ENCODE results near the gene ASXL3.

Gene ASXL3

DNA sequence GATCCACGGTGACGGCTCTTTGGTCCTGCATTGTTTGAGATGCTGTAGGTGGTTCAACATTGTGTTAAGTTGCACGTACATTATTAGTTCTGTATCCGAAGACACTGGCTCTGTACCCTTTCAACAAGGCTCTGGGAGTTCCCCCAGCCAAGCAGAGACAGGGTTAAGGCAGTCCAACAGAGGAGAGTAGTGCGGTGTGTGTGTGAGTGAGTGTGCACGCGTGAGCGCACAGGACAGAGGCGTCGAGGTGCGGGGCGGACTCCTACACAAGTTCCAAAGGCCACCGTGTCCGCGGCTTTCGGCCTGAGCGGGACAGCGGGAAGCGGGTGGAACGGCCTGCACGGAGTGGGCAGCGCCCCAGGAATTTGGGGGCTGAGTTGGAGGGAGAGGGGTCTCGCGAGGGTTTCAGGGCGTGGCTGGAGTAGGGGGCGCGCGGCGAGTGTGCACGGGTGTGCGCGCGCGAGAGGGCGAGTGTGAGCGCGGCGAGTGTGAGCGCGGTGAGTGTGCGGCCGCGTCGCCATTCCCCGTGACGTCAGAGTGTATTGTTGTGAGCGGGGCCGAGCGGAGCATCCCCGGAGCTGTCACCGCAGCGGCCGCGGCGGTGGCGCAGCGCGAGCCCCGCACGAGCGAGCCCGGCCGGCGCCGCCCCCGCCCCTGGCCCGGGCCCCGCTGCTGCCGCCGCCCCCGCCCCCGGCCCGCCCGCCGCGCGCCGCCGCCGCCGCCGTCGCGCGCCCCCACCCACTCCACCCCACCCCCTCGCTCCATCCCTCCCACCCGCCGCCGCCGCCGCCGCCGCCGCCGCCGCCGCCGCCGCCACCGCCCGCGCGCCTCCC lies at the start of gene ASXL3:
TSS of gene ASXL3 (plus strand) at position 535 of the 833 bp plus-strand sequence. CDS start 413 bp downstream, outside the sequence.
- no peak for DNase-seq (ENCODE audit: low read depth)

DNA sequence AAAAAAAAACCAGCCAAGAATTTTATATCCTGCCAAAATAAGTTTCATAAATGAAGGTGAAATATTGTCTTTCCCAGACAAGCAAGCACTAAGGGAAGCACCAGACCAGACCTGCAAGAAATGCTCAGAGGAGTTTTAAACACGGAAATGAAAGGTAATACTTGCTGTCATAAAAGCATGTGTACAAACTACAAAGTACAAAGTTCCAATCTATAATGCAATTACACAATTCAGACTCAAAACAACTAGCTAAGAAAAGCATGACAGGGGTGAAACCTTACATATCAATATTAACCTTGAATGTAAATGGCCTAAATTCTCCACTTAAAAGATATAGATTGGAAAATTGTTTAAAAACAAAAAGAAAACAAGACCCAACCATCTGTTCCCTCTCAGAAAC lies 45.0 kb upstream of the ASXL3 start:
- DNase-seq (ENCODE audit: low read depth): no peak

DNA sequence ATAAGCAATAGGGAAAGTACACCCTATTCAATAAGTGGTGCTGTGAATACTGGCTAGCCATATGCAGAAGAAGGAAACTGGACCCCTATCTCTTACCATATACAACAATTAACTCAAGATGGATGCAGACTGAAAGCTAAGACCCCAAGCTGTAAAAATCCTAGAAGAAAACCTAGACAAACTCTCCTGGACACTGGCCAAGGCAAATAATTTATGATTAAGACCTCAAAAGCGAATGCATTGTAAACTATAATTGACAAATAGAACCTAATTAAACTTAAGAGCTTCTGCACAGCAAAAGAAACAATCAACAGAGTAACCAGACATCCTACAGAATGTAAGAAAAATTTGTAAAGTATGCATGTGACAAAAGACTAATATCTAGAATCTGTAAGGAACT lies 41.1 kb upstream of the ASXL3 start:
- DNase-seq (ENCODE audit: low read depth): no peak

DNA sequence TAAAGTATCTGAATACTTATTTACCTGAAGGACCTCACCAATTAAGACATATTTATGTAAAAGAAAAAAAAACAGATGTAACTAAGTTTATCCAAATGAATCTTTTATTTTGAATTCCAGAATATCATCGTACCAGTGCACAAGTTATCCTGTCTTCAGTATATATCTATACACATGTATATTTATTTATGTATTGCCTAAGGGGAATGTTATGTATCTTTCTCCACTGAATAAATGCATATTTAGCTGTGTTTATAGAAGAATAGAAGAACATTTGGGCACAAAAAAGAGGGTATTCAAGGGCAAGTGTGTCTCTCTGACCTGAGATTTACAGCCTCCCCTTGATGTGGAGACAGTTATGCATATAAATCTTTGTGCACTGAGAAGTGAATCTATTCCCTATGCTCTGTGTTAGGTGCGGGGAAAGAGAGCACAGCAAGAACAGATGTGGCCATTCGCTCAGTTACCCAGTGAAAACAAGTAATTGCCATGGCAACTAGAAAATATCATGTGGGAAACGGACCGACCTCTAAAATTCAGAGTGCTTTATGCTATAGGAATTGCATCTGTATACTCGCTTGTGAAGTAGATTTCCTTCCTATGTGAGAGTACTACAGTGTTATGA lies 39.5 kb upstream of the ASXL3 start:
- DNase-seq (ENCODE audit: low read depth): no peak

DNA sequence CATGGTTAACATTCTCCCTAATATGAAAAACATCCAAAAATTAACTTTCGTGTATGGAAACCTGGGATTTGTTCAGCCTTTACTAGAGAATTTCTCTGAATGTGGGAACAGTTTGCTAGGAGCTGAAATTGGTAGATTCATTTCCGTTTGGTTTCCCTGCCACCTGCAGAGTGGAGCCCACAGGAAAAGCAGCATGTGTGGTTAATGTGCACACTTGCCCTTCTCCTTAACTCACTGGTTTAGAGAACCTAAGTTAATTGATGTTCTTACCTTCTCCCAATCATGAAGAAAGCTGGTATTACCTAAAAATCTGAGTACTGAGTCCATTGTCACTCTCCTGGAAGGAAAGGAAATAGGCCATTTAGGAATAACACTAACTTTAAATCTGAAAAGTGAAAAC lies 37.6 kb upstream of the ASXL3 start:
- no peak for DNase-seq (ENCODE audit: low read depth)

DNA sequence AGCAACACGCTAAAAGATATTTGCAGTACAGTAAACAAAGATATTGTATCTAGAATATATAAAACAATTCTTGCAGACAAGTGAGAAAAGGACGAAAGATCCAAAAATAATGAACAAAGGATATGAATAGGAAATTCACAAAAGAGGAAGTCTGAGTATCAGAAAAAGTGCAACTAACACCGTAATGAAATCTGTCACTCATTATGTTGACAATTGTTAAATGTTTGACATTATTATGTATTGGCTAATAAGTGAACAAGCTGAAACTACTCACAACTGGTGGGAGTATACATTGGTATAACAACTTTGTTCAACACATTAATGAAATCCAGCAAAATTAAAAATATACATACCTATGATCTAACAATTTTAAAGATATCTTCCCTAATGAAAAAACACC lies 36.7 kb upstream of the ASXL3 start:
- DNase-seq (ENCODE audit: low read depth): no peak

DNA sequence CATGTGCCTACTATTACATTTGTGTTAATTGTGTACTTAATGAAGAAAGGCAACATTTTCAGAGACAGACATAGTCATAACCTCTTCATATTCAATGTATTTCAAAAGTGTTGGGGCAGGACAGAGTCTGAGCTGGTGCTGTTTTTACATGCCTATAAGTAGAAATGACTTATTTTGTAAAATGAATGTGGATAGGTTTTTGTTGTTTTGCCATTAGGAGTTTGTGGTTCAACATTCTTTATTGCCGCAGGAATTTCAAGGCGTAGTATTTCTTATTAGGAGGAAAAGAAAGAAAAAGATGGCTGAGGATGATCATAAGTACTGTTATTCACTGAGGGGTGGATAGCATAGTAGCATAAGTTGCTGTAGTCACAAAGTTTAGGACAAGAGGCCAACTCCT lies 21.2 kb upstream of the ASXL3 start:
- DNase-seq (ENCODE audit: low read depth): no peak

DNA sequence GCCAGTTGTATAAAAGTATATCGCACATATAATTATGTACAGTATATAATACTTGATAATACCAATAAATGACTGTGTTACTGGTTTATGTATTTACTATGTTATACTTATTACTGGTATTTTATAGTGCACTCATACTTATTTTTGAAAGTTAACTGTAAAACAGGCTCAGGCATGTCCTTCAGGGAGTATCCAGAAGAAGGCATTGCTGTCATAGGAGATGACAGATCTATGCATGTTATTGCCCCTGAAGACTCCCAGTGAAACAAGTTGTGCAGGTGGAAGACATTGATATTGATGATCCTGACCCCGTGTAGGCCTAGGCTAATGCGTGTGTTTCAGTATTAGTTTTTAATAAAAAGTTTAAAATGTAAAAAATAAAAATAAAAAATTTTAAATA lies 20.3 kb upstream of the ASXL3 start:
- DNase-seq (ENCODE audit: low read depth): no peak

DNA sequence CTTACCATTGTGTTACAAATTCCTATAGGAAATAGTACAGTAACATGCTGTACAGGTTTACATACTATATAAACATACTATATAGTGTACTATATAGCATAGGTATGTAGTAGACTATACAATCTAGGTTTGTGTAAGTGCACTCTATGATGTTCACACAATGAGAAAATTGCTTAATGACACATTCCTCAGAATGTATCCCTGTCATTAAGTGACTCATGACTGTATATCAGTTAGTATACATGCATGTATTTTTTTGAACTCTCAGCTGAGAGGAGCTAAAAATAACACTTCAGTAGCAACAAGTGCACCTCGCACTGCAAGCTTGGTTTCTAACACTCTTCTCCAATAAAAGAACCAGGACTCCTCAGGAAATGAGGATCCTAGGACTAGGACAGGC lies 19.5 kb upstream of the ASXL3 start:
- no peak for DNase-seq (ENCODE audit: low read depth)

DNA sequence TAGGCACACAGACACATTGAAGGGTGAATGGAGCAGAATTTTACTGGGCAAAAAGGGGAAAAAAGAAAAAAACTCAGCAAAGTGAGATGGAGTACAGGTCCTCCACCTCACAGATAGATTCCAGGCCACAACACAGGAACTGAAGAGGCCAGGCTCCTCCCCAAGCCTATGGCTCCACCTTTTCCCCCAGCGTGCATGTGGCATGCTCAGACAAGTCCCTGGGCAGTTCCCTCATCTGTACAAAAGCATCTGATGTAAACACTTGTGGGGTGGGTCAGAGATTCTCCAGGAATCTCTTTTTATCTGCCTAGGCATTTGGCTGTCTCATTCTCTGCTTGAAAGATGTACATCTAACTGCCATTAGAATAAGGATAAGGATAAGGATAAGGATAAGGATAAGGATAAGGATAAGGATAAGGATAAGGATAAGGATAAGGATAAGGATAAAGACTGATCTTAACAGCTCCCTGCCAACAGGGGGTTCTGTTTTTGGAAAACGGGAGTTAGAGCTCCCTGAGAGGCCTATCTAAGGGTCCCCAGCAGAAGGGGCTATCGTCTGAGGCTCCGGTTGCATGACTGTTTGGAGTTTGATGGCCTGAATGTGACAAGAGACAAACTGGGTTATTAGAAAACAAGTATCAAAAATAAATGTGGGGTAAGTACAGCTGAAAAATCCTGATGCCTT lies 17.2 kb upstream of the ASXL3 start:
- DNase-seq (ENCODE audit: low read depth): no peak

DNA sequence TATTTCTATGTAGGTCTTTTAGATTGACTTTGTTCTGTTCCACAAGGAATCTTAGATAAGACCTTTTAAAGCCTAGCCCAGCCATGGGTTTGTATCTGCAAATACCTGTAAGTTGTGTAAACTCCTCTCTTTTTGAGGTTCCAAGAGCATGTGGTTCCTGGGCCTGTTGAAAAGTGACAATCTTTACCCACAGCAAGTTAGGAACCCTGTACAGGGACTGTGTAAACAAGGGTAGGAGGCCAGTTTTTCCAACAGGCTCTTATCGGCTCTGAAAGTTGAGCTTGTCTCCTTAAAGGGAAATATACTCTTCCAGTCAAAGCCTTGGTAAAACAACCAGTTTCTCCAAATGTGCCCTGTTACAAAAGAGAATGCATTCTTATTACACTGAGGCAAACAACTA lies 15.3 kb upstream of the ASXL3 start:
- DNase-seq (ENCODE audit: low read depth): no peak

DNA sequence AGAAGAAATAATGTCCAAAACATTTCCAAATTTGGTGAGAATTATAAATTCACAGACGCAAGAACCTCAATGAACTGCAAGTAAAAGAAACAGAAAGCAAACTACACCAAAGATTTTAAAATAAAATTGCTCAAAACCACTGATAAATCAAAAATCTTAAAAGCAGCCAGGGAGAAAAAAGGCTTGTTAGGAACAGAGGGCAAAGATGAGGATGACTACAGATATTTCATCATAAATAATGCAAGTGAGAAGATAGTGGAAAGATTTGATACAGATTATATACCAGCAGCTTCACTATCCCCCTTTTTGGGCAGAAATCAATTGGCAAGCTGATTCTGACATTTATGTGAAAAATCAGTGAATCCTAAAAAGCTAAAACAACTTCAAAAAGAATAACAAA lies 10.3 kb upstream of the ASXL3 start:
- DNase-seq (ENCODE audit: low read depth): no peak

DNA sequence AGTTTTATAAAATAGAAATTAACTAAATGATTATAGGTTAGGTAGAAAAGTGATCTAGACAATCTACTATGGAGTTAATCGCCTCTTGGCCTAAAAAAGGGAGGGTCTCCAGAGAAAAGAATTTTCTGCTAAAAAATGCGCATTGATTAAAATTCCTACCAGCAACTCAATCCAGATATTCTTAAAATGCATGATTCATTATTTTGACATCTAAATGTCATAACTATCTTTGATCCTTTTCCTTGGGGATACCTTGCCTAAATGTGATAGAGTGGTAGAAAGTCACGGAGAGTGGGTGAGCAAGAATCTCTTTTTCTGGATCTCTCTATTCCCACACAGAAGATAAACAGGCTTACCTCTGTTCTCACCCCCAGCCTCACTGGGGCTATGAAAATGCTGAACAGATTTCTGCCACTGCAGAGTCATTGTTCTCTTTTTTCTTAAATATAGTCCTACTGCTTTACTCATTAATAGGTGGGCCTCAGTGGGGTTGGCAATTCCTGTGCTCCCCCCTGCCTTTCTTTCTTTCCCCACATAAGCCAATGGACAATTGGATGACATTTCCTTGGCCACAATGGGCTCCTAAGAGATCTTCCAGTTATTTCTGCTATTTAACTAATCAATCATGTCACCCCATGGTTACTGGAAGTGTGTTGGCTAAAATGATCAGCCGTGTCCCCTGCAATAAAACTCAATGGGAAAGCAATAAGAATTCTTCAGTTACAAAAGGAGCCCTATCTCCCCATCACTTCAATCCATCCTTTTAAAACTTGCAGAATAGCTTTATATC lies 5.8 kb upstream of the ASXL3 start:
- DNase-seq (ENCODE audit: low read depth): no peak

DNA sequence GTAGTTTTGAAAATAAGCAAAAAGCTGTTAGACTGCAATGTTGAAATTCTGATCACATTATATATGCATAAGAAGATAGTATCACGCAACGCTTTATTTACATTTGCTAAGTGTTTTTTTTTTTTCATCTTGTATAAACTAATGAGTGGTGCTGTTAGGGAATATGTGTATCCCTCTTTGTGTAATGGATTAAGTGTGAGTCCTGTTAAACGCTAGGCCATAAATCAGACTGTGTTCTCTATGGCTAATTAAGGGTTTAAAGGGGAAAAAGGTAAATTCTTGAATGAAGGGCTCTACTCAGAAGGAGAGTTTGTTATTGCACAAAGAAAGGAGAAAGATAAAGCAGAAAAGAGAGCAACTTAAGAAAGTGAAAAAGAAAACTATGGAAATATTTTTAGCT lies 4.8 kb upstream of the ASXL3 start:
- no peak for DNase-seq (ENCODE audit: low read depth)

DNA sequence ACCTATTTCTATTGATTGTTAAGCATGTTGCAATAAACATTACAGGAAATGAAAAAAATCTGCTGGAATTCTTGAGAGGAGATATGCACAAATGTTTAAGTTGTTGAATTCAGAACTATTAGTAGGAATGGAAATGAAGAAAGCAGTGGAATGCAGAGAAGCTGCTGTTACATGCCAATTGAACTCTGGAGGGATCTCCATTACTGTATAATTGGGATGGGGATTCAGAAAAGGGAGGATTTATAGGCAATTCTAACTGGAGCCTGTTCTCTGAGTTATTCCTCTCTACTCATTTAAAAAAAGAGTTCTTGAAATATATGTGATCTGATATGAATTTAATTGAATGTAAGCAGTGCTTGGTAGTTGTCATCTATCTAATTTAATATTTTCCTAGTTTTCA lies 2.6 kb upstream of the ASXL3 start:
- DNase-seq (ENCODE audit: low read depth): no peak

DNA sequence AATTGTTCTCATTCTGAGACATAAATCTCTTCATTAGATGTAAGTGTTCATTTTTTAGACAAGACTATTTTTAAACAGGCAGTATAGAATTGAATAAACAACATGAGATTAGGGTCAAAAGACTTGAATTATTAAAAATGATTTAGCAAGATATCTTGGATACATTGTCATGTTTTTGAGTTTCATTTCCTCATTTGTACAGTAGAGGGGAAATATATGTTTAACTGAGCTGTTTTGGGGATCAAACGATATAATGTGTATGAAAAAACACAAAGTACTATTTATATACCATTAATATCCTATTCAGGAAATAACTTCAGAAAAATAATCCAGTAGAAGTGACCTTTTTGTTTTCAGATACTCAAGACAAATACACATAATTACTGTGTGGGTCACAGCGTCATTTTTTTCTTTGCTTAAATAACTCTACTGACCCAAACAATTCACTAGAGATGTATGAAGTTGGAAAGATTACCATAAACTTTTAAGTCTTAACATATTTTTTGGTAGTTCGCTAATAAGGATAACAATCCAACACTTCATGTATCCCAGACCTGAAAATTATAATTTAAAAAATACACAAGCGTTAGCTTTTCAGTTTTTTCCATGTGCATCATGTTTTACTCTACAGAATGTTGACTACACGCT lies 896 bp upstream of the ASXL3 start:
- DNase-seq (ENCODE audit: low read depth): no peak

DNA sequence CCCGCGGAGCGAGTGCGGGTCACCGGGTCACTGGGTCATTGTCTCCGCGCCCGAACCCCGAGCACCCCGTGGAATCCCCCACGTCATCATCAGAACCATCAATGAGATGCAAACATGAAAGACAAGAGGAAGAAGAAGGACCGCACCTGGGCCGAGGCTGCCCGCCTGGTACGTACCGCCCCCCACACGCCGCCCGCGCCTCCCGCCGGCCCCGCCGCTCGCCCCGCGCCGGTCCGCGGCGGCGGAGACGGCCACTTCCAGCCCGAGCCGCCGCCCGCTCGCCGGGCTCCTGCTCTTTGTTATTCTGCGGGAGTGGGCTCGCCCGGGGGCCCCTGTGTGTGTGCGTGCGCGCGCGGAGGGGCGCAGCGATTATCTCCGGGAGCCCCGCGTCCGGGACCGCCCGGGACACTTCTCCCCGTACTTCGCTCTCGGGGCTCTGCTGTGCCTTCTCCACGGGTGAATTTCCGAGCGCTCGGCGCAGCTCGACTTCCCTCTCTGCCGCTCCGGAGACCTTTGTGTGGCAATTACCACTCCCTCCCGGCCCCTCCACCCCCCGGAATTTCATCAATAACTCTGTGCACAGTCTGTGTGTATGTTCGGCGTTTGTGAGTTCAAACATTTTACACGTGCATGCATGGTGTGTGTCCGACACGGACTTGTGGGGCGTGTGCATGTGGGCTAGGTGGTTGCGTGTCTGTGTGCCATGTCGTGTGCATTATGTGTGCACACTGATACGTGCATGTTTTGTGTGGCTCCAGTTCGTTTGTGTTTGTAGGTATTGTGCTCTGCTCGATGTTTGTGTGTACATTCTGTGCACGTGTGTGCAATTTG lies 714 bp downstream of the ASXL3 start:
- DNase-seq (ENCODE audit: low read depth): no peak

DNA sequence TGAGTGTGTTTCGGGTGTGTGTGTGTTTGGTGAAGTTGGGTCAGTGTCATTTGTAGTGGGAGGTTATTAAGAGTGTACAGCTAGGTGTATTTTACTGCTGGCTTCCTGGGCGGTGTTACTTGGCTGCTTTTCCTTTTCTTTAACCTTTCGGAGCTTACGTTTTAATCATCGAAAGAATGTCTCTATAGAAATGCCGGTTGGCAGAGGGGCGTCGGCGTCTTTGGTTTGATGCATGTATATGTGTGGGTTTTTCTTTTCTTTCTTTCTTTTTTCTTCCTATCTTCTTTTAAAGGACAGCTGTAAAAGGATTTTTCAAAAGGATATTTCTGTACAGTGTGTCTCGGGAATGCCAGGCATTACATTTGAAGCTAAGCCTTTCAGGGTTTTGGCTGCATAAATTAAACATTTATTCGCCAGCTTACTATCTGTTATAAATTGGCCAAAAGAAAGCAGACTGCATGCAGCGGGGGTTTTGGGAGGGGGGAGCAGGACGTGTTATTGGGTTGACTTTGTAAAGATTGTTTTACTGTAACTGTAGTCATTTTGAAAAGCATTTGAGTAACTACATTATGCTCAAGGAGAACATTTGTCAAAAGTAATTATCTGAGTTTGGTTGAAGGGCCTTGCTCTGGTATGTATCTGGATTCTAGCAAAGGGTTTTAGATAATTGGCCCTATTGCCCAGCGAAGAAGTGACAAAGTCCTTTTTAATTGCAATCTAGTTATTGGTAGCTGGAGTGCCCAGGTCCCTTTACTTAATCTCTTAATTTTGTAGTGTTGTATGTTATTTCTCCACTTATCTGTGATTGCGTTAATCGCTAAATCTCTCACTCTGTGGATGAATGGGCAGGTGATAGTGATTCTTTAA lies 1.6 kb downstream of the ASXL3 start:
- no peak for DNase-seq (ENCODE audit: low read depth)

DNA sequence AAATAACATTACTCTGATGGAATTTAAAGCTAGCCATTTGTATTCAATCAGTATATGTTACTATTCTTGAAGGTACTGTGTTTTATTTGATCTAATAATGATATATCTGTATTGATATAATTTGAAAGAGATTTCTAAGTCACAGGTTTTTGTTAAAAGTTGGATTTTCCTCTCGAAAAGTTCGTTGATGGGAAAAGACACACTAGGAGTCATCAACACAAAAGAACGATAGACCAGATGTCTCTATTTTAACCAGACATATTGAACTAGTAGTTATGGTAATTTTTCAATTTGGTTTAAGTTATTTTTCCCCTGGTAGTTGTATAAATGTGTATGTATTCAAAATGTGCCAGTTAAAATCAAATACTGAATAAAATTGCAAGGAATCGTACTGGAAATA lies 2.5 kb downstream of the ASXL3 start:
- DNase-seq (ENCODE audit: low read depth): no peak

DNA sequence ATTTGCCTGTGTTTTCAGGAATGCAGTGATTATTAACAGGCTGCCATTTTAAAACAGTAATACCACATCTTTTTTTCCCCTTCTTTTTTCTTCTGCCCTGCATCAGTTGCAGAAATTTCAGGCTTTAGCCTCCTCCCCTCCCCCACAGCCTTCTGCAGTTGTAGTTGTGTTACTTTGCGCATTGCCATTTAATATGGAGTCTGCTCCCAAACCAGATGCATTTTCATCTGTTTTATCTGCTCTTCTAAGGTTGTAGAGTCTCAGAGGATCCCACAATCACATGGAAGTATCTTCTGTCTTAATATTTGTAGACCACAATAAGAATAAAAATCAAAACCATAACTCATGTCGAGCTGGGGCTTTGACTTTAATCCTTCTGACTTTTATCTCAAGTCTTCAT lies 3.8 kb downstream of the ASXL3 start:
- DNase-seq (ENCODE audit: low read depth): no peak
